ENCODE data around the gene FNDC3B.

Gene FNDC3B

DNA sequence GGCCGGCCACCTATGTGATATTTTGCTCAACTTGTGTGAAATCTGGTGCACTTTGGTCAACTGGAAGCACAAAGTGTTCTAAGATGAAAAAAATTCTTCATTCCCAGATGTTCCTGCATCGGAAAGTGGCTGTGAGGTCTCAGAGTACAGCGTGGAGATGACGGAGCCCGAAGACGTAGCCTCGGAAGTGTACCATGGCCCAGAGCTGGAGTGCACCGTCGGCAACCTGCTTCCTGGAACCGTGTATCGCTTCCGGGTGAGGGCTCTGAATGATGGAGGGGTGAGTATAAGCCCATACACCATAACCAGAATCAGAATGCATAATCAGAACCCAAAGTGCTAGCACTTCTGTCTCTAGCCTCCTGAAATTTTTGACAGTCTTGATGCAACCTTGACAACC is 304.6 kb downstream of the FNDC3B start:
- Histone ChIP-seq H3K4me1 (ENCODE audit: control insufficient read depth in 1 of 2, insufficient read depth in 1 of 2, low read depth in 1 of 2, low read length in 1 of 2) (no peaks in the 10 kb centered on the region), H3K36me3 (peaks cover 99% of the 10 kb centered on the region), H3K4me3 (ENCODE audit: low read depth in 1 of 2, low read length in 1 of 2) (no peak overlapping the region), H3K27me3 (no peaks in the 10 kb centered on the region), H3K9me3 (no peaks in the 10 kb centered on the region), H3K27ac (no peak overlapping the region)
- TF ChIP-seq, protein P1, sequence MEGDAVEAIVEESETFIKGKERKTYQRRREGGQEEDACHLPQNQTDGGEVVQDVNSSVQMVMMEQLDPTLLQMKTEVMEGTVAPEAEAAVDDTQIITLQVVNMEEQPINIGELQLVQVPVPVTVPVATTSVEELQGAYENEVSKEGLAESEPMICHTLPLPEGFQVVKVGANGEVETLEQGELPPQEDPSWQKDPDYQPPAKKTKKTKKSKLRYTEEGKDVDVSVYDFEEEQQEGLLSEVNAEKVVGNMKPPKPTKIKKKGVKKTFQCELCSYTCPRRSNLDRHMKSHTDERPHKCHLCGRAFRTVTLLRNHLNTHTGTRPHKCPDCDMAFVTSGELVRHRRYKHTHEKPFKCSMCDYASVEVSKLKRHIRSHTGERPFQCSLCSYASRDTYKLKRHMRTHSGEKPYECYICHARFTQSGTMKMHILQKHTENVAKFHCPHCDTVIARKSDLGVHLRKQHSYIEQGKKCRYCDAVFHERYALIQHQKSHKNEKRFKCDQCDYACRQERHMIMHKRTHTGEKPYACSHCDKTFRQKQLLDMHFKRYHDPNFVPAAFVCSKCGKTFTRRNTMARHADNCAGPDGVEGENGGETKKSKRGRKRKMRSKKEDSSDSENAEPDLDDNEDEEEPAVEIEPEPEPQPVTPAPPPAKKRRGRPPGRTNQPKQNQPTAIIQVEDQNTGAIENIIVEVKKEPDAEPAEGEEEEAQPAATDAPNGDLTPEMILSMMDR (IDR thresholded peaks at IDR 0.05): no peak

DNA sequence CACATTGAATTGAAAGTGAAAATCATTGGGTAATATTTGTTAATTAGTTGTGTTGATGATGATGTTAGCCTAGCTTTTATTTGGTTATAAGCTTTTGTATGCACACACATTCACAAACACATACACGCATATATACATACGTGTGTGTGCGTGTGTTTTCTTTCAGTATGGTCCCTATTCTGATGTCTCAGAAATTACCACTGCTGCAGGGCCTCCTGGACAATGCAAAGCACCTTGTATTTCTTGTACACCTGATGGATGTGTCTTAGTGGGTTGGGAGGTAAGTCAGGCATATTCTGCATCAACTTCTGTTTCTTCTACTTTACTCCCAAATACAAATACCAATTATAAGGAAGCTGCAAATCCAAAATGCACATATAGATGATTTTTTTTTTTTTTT is 306.8 kb downstream of the FNDC3B start:
- Histone ChIP-seq H3K27me3 (no peaks in the 10 kb centered on the region), H3K4me1 (ENCODE audit: control insufficient read depth in 1 of 2, insufficient read depth in 1 of 2, low read depth in 1 of 2, low read length in 1 of 2) (peaks cover 6 to 12% of the 10 kb centered on the region in 2 experiments), H3K36me3 (peaks cover 93% of the 10 kb centered on the region), H3K27ac (no peak overlapping the region), H3K9me3 (no peaks in the 10 kb centered on the region), H3K4me3 (ENCODE audit: low read depth in 1 of 2, low read length in 1 of 2) (no peak overlapping the region)
- TF ChIP-seq, protein P1 (IDR thresholded peaks at IDR 0.05): no peak

DNA sequence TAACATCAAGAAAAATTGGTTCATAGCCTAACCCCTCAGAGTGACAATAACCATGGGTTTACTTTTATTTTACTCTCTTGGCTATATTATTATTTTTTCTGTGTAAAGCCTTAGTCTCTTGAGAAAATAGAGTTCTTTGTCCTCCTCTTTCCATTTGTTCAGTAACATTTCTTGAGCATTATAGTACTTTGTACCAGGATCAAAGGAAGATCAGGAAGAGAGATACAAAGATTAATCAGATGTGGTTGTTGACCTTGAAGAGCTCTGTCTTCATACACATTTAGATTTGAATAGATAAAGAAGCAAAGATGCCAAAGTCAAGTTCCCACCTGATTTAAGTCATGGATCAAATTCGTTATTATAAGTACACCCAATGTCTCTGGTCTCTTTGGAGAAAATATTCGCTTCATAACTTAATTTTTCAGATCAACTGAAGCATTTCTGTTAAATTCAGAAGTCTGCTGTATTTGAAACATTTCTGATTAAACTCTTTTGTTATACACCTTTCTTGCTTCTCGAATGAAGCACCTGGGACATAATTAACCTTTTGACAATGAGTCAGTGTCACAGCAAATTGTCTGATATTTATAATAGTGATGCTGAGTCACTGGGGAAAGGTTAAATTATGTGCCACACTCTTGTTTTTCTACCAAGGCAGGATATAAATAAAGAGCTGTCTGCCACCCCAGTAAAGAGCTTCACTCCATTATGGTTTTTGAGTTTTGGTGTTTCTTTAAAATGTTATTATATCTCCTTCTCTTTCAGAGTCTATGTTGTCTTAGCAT is 308.7 kb downstream of the FNDC3B start:
- H3K27me3 ChIP-seq: no peaks in the 10 kb centered on the region
- H3K27ac ChIP-seq: no peak overlapping the region
- no peak overlapping the region for H3K4me3 ChIP-seq (ENCODE audit: low read depth in 1 of 2, low read length in 1 of 2)
- peaks cover 85% of the 10 kb centered on the region for H3K36me3 ChIP-seq
- H3K9me3 ChIP-seq: no peaks in the 10 kb centered on the region
- H3K4me1 ChIP-seq (ENCODE audit: control insufficient read depth in 1 of 2, insufficient read depth in 1 of 2, low read depth in 1 of 2, low read length in 1 of 2): peaks cover 11 to 17% of the 10 kb centered on the region in 2 experiments
- TF ChIP-seq, protein P1 (IDR thresholded peaks at IDR 0.05): no peak

DNA sequence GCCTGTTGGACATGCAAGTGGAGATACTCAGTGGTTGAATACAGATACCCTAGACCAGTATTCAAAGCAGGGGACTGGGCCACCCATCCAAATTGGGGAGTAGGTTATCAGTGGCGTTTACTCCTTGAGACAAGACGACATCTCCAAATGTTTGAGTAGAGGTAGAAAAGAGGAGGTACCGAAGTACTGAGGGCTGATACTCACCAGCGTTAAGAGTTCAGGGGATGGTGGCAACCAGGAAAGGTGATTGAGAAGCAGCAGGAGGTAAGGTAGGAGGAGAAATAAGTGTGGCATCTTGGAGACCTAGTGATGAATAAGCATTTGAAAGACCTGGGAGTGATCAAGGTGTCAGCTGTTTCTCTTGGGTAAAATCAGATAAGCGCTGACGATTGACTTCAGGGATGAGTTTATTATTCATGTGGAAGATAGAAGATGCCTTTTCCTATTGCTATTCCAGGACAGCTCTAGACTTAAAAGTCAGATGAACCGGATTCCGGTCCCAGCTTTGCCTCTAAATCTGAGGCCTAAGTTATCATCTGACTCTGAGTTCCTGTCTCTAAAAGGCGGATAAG is 312.6 kb downstream of the FNDC3B start:
- Histone ChIP-seq H3K4me3 (ENCODE audit: low read depth in 1 of 2, low read length in 1 of 2) (no peak overlapping the region), H3K27ac (no peak overlapping the region), H3K4me1 (ENCODE audit: control insufficient read depth in 1 of 2, insufficient read depth in 1 of 2, low read depth in 1 of 2, low read length in 1 of 2) (peaks cover 11 to 17% of the 10 kb centered on the region in 2 experiments), H3K27me3 (no peaks in the 10 kb centered on the region), H3K36me3 (peaks cover 81% of the 10 kb centered on the region), H3K9me3 (no peaks in the 10 kb centered on the region)
- TF ChIP-seq, protein P1 (IDR thresholded peaks at IDR 0.05): no peak

DNA sequence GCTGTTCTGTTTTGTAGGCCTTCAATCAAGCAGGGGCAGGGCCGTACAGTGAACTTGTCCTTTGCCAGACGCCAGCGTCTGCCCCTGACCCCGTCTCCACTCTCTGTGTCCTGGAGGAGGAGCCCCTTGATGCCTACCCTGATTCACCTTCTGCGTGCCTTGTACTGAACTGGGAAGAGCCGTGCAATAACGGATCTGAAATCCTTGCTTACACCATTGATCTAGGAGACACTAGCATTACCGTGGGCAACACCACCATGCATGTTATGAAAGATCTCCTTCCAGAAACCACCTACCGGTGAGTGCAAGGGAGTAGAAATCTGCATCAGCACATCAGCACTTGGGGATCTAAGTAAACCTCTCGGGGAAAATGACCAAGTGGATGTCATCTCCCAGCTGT is 313.4 kb downstream of the FNDC3B start:
- H3K27ac ChIP-seq: no peak overlapping the region
- H3K4me1 ChIP-seq (ENCODE audit: control insufficient read depth in 1 of 2, insufficient read depth in 1 of 2, low read depth in 1 of 2, low read length in 1 of 2): peaks cover 12 to 22% of the 10 kb centered on the region in 2 experiments
- H3K36me3 ChIP-seq: peaks cover 73% of the 10 kb centered on the region
- H3K9me3 ChIP-seq: no peaks in the 10 kb centered on the region
- TF ChIP-seq, protein P1 (IDR thresholded peaks at IDR 0.05): no peak
- H3K27me3 ChIP-seq: no peaks in the 10 kb centered on the region
- no peak overlapping the region for H3K4me3 ChIP-seq (ENCODE audit: low read depth in 1 of 2, low read length in 1 of 2)
